ENCODE measurements around the gene CT83. TPM values are rescaled to one million over a fixed set of nuclear protein-coding genes. Genes with fewer than 3 reads are reported as not detected.

Gene CT83
- total and polyA plus RNA-seq, 2 of the 13 experiments (the other 11 are each of a cell fraction or from before 2014, with no cell fraction given) = not detected

- in situ Hi-C loops (cut with HindIII; ENCODE audit: extremely low pct_ligation_motif_present, low pct_unique_long_range_greater_than_20kb) = no loop called here
- no peak for TF ChIP-seq RFXANK (CRISPR knock-in tag; IDR thresholded peaks at IDR 0.05)
- TF ChIP-seq ZNF431 (CRISPR knock-in tag; IDR thresholded peaks at IDR 0.05; ENCODE audit: borderline replicate concordance, low read depth) = no peak
- TF ChIP-seq CEBPZ (IDR thresholded peaks at IDR 0.05; ENCODE audit: low read length) = no peak
- BruUV-seq (replicated peaks) = no TSS peak
Measured at GRCh38 chrX:116449156-116449555, 13.6 kb downstream of the CT83 start.

GRCh38 chrX:116436358-116436816 is 26.4 kb downstream of the CT83 start, which contains the start of gene SLC6A14:
TSS of gene SLC6A14 (plus strand) at chrX:116436606. CDS start at chrX:116436710, 104 bp downstream.
- no peak for FAIRE-seq
- ChIA-PET POLR2A (no interaction called here), CTCF (ENCODE audit: low intra/inter-chr PET ratio, low total read pairs) (no interaction called here)
- in situ Hi-C loops (cut with HindIII; ENCODE audit: extremely low pct_ligation_motif_present, low pct_unique_long_range_greater_than_20kb) = no loop called here
- Histone ChIP-seq H3K4me1 (ENCODE audit: insufficient read depth, low read length) (peaks cover 22% of the 10 kb centered on the region), H3K9ac (ENCODE audit: insufficient read depth, low read depth, low read length) (peak within 1 kb of the TSS; percentile 71), H3K79me2 (ENCODE audit: insufficient read depth, low read length) (peaks cover 27% of the 10 kb centered on the region), H3K27me3 (ENCODE audit: control insufficient read depth in 1 of 2, insufficient read depth in 2 of 2, low read length in 2 of 2) (no peaks in the 10 kb centered on the region), H2AFZ (ENCODE audit: low read length) (no peak within 1 kb of the TSS), H3K9me3 (ENCODE audit: low read length) (no peaks in the 10 kb centered on the region), H3K36me3 (replicated peaks in 1 of 2; ENCODE audit: control insufficient read depth in 1 of 2, insufficient read depth in 2 of 2, low read length in 2 of 2) (no peaks in the 10 kb centered on the region), H4K20me1 (ENCODE audit: insufficient read depth, low read length) (no peaks in the 10 kb centered on the region), H3K27ac (ENCODE audit: extremely low read length, insufficient read depth, low read length) (peak within 1 kb of the TSS; percentile 76), H3K4me2 (ENCODE audit: low read depth, low read length) (peak within 1 kb of the TSS; percentile 74), H3K4me3 (replicated peaks in 1 of 3; ENCODE audit: insufficient read depth in 1 of 3, low read depth in 2 of 3, low read length in 3 of 3) (peak within 1 kb of the TSS; percentile 44 to 67 (median 62))
- ATAC-seq = peak; percentile 99
- peak; percentile 49 for DNase-seq (ENCODE audit: low spot score)
- WGBS (ENCODE audit: low lambda C conversion rate) = 0% methylated on average over 1 of the region's 9 CpGs
- BruUV-seq (replicated peaks) = no TSS peak
- intact Hi-C loops (cut with micrococcal nuclease; ENCODE audit: unreplicated experiment) = no loop called here
- TF ChIP-seq EP300 (IDR thresholded peaks at IDR 0.05; ENCODE audit: low read depth in 2 of 2, low read length in 2 of 2) (peak in 1 of 2 experiments; percentile 46; a peak in 1 of 4 replicates), EP300 (CRISPR knock-in tag; IDR thresholded peaks at IDR 0.05; ENCODE audit: borderline replicate concordance) (no peak), ZNF124 (CRISPR knock-in tag; IDR thresholded peaks at IDR 0.05) (no peak), ZBTB20 (CRISPR knock-in tag; IDR thresholded peaks at IDR 0.05; ENCODE audit: borderline replicate concordance, low read depth) (no peak), USF2 (IDR thresholded peaks at IDR 0.05; ENCODE audit: low read depth, low read length) (no peak), USF2 (CRISPR knock-in tag; IDR thresholded peaks at IDR 0.05; ENCODE audit: borderline replicate concordance) (no peak), ZNF740 (CRISPR knock-in tag; IDR thresholded peaks at IDR 0.05) (no peak), TEF (CRISPR knock-in tag; IDR thresholded peaks at IDR 0.05) (no peak), ZNF598 (CRISPR knock-in tag; IDR thresholded peaks at IDR 0.05; ENCODE audit: borderline replicate concordance) (no peak)

More at GRCh38 chrX:116449156-116449555, 13.6 kb downstream of the CT83 start:
- DNase-seq (ENCODE audit: low spot score) = no peak
- CTCF ChIA-PET (ENCODE audit: low intra/inter-chr PET ratio, low total read pairs) = no interaction called here
- no peak overlapping the region for H3K4me2 ChIP-seq (ENCODE audit: low read depth, low read length)
- intact Hi-C loops (cut with micrococcal nuclease; ENCODE audit: unreplicated experiment) = no loop called here
- H3K79me2 ChIP-seq (ENCODE audit: insufficient read depth, low read length) = no peaks in the 10 kb centered on the region
- H3K9me3 ChIP-seq (ENCODE audit: low read length) = no peaks in the 10 kb centered on the region
- H3K36me3 ChIP-seq (replicated peaks in 1 of 2; ENCODE audit: control insufficient read depth in 1 of 2, insufficient read depth in 2 of 2, low read length in 2 of 2) = no peaks in the 10 kb centered on the region
- ATAC-seq = no peak
- no peak for FAIRE-seq
- H3K27me3 ChIP-seq (ENCODE audit: control insufficient read depth in 1 of 2, insufficient read depth in 2 of 2, low read length in 2 of 2) = no peaks in the 10 kb centered on the region
- 78% methylated on average over 2 of the region's 2 CpGs for WGBS (ENCODE audit: low lambda C conversion rate)
- H3K4me1 ChIP-seq (ENCODE audit: insufficient read depth, low read length) = no peaks in the 10 kb centered on the region
- no peaks in the 10 kb centered on the region for H4K20me1 ChIP-seq (ENCODE audit: insufficient read depth, low read length)
- H3K4me3 ChIP-seq (replicated peaks in 1 of 3; ENCODE audit: insufficient read depth in 1 of 3, low read depth in 2 of 3, low read length in 3 of 3) = no peak overlapping the region
- no peak overlapping the region for H3K9ac ChIP-seq (ENCODE audit: insufficient read depth, low read depth, low read length)
- no peak overlapping the region for H2AFZ ChIP-seq (ENCODE audit: low read length)
- POLR2A ChIA-PET = no interaction called here
- H3K27ac ChIP-seq (ENCODE audit: extremely low read length, insufficient read depth, low read length) = no peak overlapping the region

Measured in HepG2 (cell line).